HepG2 (cell line): ENCODE data around the gene METTL13. TPM values are rescaled to one million over a fixed set of nuclear protein-coding genes. Genes with fewer than 3 reads are reported as not detected.

Experiments used
- ATAC-seq: fragments of 200-7000 bp; cut with Tn5 transposase; 3 replicates; pipeline ENCODE4 v1.9.1; 2020; ENCODE audit warnings: mild to moderate bottlenecking, moderate library complexity
- BruUV-seq: library from RNA; stranded (reverse); fragments of 400-500 nt; replicated peaks from 2 replicates; lab custom pipeline; 2021; lab: Mats Ljungman, UMichigan
- CTCF ChIA-PET: fragments of 300-600 bp; formaldehyde crosslinking; extraction: SDS; loops from one replicate; lab custom pipeline; 2021; ENCODE audit warnings: low total read pairs, inconsistent platforms, low intra/inter-chr PET ratio; lab: Yijun Ruan, JAX
- POLR2A ChIA-PET: fragments of 350-600 bp; sonication (Branson Sonifier 250); formaldehyde crosslinking; loops from one replicate; lab custom pipeline; 2020; ENCODE audit warnings: antibody characterized with exemption, inconsistent platforms; lab: Yijun Ruan, JAX
- DNase-seq: peaks from one replicate; pipeline ENCODE4 v3.0.0-alpha.2; 2015; ENCODE audit warnings: low spot score
- FAIRE-seq: peaks from 3 replicates; lab custom pipeline; 2011; peaks lifted over from hg19 to GRCh38; lab: Jason Lieb, UNC
- H2AFZ ChIP-seq: one replicate; pipeline ENCODE4 v1.6.1; 2011; ENCODE audit warnings: low read length, inconsistent platforms
- H3K27ac ChIP-seq: fragments of 300-600 bp; 3 replicates; pipeline ENCODE4 v1.8.0; 2011; ENCODE audit warnings: mixed run types, mild to moderate bottlenecking, mixed read lengths, low read length, inconsistent platforms; ENCODE audit not compliant: insufficient read depth; ENCODE audit errors: extremely low read length
- H3K27me3 ChIP-seq, 2 experiments: fragments of 200-600 bp in 1 of 2; 2 replicates in 1 of 2; 3 replicates in 1 of 2; pipeline versions ENCODE4 v1.6.0 to v1.8.0; 2011; ENCODE audit warnings: low read length in 2 of 2, mild to moderate bottlenecking in 2 of 2, moderate library complexity in 2 of 2, inconsistent platforms in 1 of 2; ENCODE audit not compliant: insufficient read depth in 2 of 2, control insufficient read depth in 1 of 2
- H3K36me3 ChIP-seq, 2 experiments: fragments of 200-600 bp in 1 of 2; replicated peaks in 1 of 2; 2 replicates in 1 of 2; 3 replicates in 1 of 2; pipeline versions ENCODE4 v1.5.1 to v1.8.0; 2011; ENCODE audit warnings: low read length in 2 of 2, inconsistent platforms in 1 of 2; ENCODE audit not compliant: insufficient read depth in 2 of 2, control insufficient read depth in 1 of 2
- H3K4me1 ChIP-seq: 2 replicates; pipeline ENCODE4 v1.5.1; 2012; ENCODE audit warnings: low read length, inconsistent platforms; ENCODE audit not compliant: insufficient read depth
- H3K4me2 ChIP-seq: 2 replicates; pipeline ENCODE4 v1.6.0; 2011; ENCODE audit warnings: low read depth, low read length, inconsistent platforms
- H3K4me3 ChIP-seq, 3 experiments: fragments of 200-600 bp in 1 of 3; sonication (generic), shearing (Covaris generic) in 1 of 3; replicated peaks in 1 of 3; 2 replicates each; pipeline ENCODE4 v1.5.1; 2011 to 2016; ENCODE audit warnings: low read length in 3 of 3, inconsistent platforms in 2 of 3, low read depth in 2 of 3, mild to moderate bottlenecking in 2 of 3, control low read depth in 1 of 3, mixed read lengths in 1 of 3; ENCODE audit not compliant: insufficient read depth in 1 of 3
- H3K79me2 ChIP-seq: one replicate; pipeline ENCODE4 v1.6.1; 2011; ENCODE audit warnings: low read length, inconsistent platforms; ENCODE audit not compliant: insufficient read depth
- H3K9ac ChIP-seq: 2 replicates; pipeline ENCODE4 v1.6.0; 2011; ENCODE audit warnings: mild to moderate bottlenecking, low read depth, low read length, inconsistent platforms; ENCODE audit not compliant: insufficient read depth
- H3K9me3 ChIP-seq: 2 replicates; pipeline ENCODE4 v1.5.1; 2012; ENCODE audit warnings: mild to moderate bottlenecking, low read length
- H4K20me1 ChIP-seq: 2 replicates; pipeline ENCODE4 v1.6.0; 2011; ENCODE audit warnings: inconsistent platforms, mild to moderate bottlenecking, low read length, moderate library complexity; ENCODE audit not compliant: insufficient read depth
- DR1 ChIP-seq: sonication (generic); formaldehyde crosslinking; IDR thresholded peaks from 2 replicates; pipeline ENCODE4 v1.8.0; 2021; ENCODE audit warnings: mild to moderate bottlenecking, missing genetic modification reagents, inconsistent platforms
- FOXA3 ChIP-seq: IDR thresholded peaks from 2 replicates; pipeline ENCODE4 v1.6.1; 2016; ENCODE audit warnings: missing genetic modification reagents, missing compliant biosample characterization
- FOXC1 ChIP-seq: sonication (generic); formaldehyde crosslinking; IDR thresholded peaks from 2 replicates; pipeline ENCODE4 v1.8.0; 2022; ENCODE audit warnings: mild to moderate bottlenecking, missing genetic modification reagents, borderline replicate concordance
- KMT2B ChIP-seq: IDR thresholded peaks from 2 replicates; pipeline ENCODE4 v1.6.1; 2016; ENCODE audit warnings: missing genetic modification reagents, missing compliant biosample characterization
- PRMT3 ChIP-seq: sonication (generic); formaldehyde crosslinking; IDR thresholded peaks from 2 replicates; pipeline ENCODE4 v1.8.1; 2022; ENCODE audit warnings: low read depth, mild to moderate bottlenecking, moderate library complexity, missing genetic modification reagents, borderline replicate concordance
- SIX1 ChIP-seq: sonication (generic); formaldehyde crosslinking; IDR thresholded peaks from 2 replicates; pipeline ENCODE4 v1.4.0; 2020; ENCODE audit warnings: missing genetic modification reagents, borderline replicate concordance
- SMAD1 ChIP-seq: sonication (generic); formaldehyde crosslinking; IDR thresholded peaks from 2 replicates; pipeline ENCODE4 v1.4.0; 2020; ENCODE audit warnings: missing genetic modification reagents, low read depth, mild to moderate bottlenecking, borderline replicate concordance
- SNAPC4 ChIP-seq: sonication (generic); formaldehyde crosslinking; IDR thresholded peaks from 2 replicates; pipeline ENCODE4 v1.4.0; 2020; ENCODE audit warnings: mild to moderate bottlenecking, missing genetic modification reagents
- SNAPC5 ChIP-seq: sonication (generic); formaldehyde crosslinking; IDR thresholded peaks from 2 replicates; pipeline ENCODE4 v1.8.1; 2023; ENCODE audit warnings: mild to moderate bottlenecking, missing genetic modification reagents, borderline replicate concordance
- TAF1 ChIP-seq: sonication (generic); formaldehyde crosslinking; IDR thresholded peaks from 2 replicates; pipeline ENCODE4 v1.4.0; 2020; ENCODE audit warnings: missing genetic modification reagents
- ZFP36 ChIP-seq: fragments of 150-350 bp; IDR thresholded peaks from 2 replicates; pipeline ENCODE4 v1.6.1; 2018; ENCODE audit warnings: borderline replicate concordance, low read length, low read depth; ENCODE audit not compliant: partially characterized antibody
- ZFP37 ChIP-seq: sonication (generic); formaldehyde crosslinking; IDR thresholded peaks from 2 replicates; pipeline ENCODE4 v1.4.0; 2020; ENCODE audit warnings: missing genetic modification reagents, borderline replicate concordance
- ZNF205 ChIP-seq: IDR thresholded peaks from 2 replicates; pipeline ENCODE4 v1.6.1; 2018; ENCODE audit warnings: missing biosample characterization, missing genetic modification reagents
- ZNF280D ChIP-seq: sonication (generic); formaldehyde crosslinking; IDR thresholded peaks from 2 replicates; pipeline ENCODE4 v1.5.1; 2020; ENCODE audit warnings: mild to moderate bottlenecking, missing genetic modification reagents
- ZNF720 ChIP-seq: sonication (generic); formaldehyde crosslinking; IDR thresholded peaks from 2 replicates; pipeline ENCODE4 v1.4.0; 2020; ENCODE audit warnings: missing genetic modification reagents
- WGBS: methylation state at CpG from one replicate; pipeline ENCODE4 v1.1.6; 2017; ENCODE audit warnings: low lambda C conversion rate; 5-methylcytosine and 5-hydroxymethylcytosine counted together
- in situ Hi-C: cut with HindIII; loops from 2 replicates; pipeline ENCODE4 v1.10.0; 2017; ENCODE audit warnings: low pct_unique_long_range_greater_than_20kb; ENCODE audit not compliant: extremely low pct_ligation_motif_present
- intact Hi-C: fragments of 100-400 bp; cut with micrococcal nuclease; formaldehyde crosslinking; loops from one replicate; pipeline ENCODE4 v1.10.0; 2022; ENCODE audit not compliant: unreplicated experiment
- polyA plus RNA-seq, 8 experiments: library from polyadenylated mRNA; depleted of rRNA in 3 of 8; stranded (reverse) in 7 of 8; unstranded in 1 of 8; fragments of >200 nt; fragmentation: Illumina TruSeq in 4 of 8; extraction: Trizol in 4 of 8; gene quantifications; 2 replicates each; pipeline versions ENCODE4 v1.2.1 to v1.2.3, GENCODE V29; 2011 to 2016; ENCODE audit warnings: low read depth in 4 of 8, missing spikeins in 1 of 8, mixed read lengths in 1 of 8; ENCODE audit not compliant: insufficient read depth in 1 of 8
- total RNA-seq, 5 experiments: library from RNA; depleted of rRNA; stranded (reverse); fragments of >200 nt; fragmentation: Illumina TruSeq; extraction: Trizol; gene quantifications; 2 replicates each; pipeline ENCODE4 v1.2.3, GENCODE V29; 2016; ENCODE audit warnings: low read depth in 1 of 5

Gene METTL13
- total and polyA plus RNA-seq, 2 of the 13 experiments (the other 11 are each of a cell fraction or from before 2014, with no cell fraction given): 18.6 to 22.8 TPM

GRCh38 chr1:171741872-171742576, 39.4 kb upstream of the METTL13 start, which contains the start of gene VAMP4:
Gene VAMP4 (minus strand): TSS chr1:171742065. CDS start chr1:171738414, 3,651 bp downstream.
- ChIA-PET CTCF (interaction anchor here (0.9 kb wide), 1 partner anchor 97 kb away, joined by 3 read pairs; no protein-coding TSS in a partner anchor), POLR2A (interaction anchor here (1.5 to 3.6 kb wide), 2 partner anchors 39 to 97 kb away, joined by 4 to 20 read pairs; partner anchors contain the start of gene METTL13)
- no peaks in the 10 kb centered on the region for H3K9me3 ChIP-seq
- no TSS peak for BruUV-seq
- WGBS: 0% methylated on average over 5 of the region's 57 CpGs
- peak within 1 kb of the TSS; percentile 72 for H3K27ac ChIP-seq
- no peaks in the 10 kb centered on the region for H4K20me1 ChIP-seq
- DNase-seq: peak; percentile 54
- H3K9ac ChIP-seq: peak within 1 kb of the TSS; percentile 69
- intact Hi-C loops (loop anchor here (1.0 to 2.0 kb wide), 3 partner anchors 39 to 257 kb away; partner anchors contain the start of genes METTL13 and PRRC2C), in situ Hi-C loops (no loop called here)
- no peaks in the 10 kb centered on the region for H3K27me3 ChIP-seq
- no peak for FAIRE-seq
- 0 out of 5 replicates have a peak, but pooled peaks cover 0 to 1% of the 10 kb centered on the region in 2 experiments for H3K36me3 ChIP-seq
- H3K4me1 ChIP-seq: peaks cover 23% of the 10 kb centered on the region
- H2AFZ ChIP-seq: peak within 1 kb of the TSS; percentile 88
- peak within 1 kb of the TSS; percentile 83 for H3K4me2 ChIP-seq
- H3K79me2 ChIP-seq: no peaks in the 10 kb centered on the region
- H3K4me3 ChIP-seq: peak within 1 kb of the TSS; percentile 78 to 88 (median 86)
- ATAC-seq: peak; percentile 92
- TF ChIP-seq ZNF205 (CRISPR knock-in tag) (peak; percentile 68; the same call in 1 of the 2 replicates), ZFP37 (CRISPR knock-in tag) (0 out of 2 replicates have a peak, but pooled peaks have one; percentile 40), ZNF280D (no peak), SNAPC5 (no peak), ZFP36 (no peak), DR1 (CRISPR knock-in tag) (0 out of 2 replicates have a peak, but pooled peaks have one; percentile 29), SIX1 (no peak), PRMT3 (peak; percentile 39; the same call in 1 of the 2 replicates), KMT2B (CRISPR knock-in tag) (peak; percentile 99), SMAD1 (CRISPR knock-in tag) (0 out of 2 replicates have a peak, but pooled peaks have one; percentile 56), TAF1 (CRISPR knock-in tag) (peak; percentile 90), ZNF720 (peak; percentile 55; the same call in 1 of the 2 replicates), FOXC1 (CRISPR knock-in tag) (peak; percentile 77; the same call in 1 of the 2 replicates), FOXA3 (CRISPR knock-in tag) (0 out of 2 replicates have a peak, but pooled peaks have one; percentile 2), SNAPC4 (no peak)
